ENCODE measurements around the gene OR2L3.
"Not testable (repeated sequence)": the region's sequence is repeated elsewhere in the genome, so short reads cannot be mapped to it uniquely, and the experiment has no call there.

Gene OR2L3

DNA sequence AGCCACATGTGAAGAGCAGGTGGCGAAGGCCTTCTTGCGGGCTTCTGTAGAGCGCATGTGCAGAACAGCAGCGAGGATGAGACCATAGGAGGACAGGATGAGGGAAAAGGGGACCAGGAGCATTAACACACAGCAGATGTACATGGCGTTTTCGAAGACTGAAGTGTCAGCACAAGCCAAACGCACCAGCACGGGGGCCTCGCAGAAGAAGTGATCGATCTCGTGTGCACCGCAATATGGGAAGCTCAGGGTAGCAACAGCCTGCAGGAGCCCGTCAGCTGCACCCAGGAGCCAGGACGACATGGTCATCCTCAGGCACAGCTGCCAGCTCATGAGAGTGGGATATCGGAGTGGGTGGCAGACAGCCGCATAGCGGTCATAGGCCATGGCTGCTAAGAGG, 37.2 kb downstream of the OR2L3 start:
- H3K27ac Mint-ChIP-seq; H3K9me3 Mint-ChIP-seq; ATAC-seq (replicated peaks); DNase-seq; H3K27me3 Mint-ChIP-seq; H3K36me3 Mint-ChIP-seq (ENCODE audit: insufficient read depth); H3K4me3 Mint-ChIP-seq; H3K4me1 Mint-ChIP-seq (ENCODE audit: low read depth in 2 of 2): not testable (repeated sequence)

DNA sequence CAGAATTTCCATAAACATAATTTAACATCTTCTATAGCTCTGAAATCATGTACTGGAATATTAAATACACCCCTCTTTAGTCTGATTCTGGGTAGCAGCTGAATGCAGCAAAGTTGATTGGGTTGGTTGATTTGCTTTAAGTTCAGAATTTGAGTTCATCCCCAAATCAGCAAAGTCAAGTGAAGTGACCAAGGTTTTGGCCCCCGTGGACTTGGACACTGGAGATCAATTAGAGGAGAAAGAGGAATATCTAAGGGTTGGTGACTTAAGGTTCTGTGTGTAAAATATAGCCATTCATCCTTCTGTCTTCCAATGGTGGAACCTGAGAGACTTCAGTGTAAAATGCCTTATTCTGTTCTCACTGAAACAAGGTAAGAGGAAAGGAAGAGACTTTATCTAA, 48.2 kb downstream of the OR2L3 start, which contains the start of gene OR2L13:
TSS of gene OR2L13 (plus strand) at position 301 of the 400 bp plus-strand sequence. CDS start 4,192 bp downstream, outside the sequence.
- no peak within 1 kb of the TSS for H3K4me3 Mint-ChIP-seq
- DNase-seq: no peak
- no peaks in the 10 kb centered on the region for H3K4me1 Mint-ChIP-seq (ENCODE audit: low read depth in 2 of 2)
- peaks cover 9 to 20% of the 10 kb centered on the region in 2 donors for H3K9me3 Mint-ChIP-seq
- H3K27me3 Mint-ChIP-seq: no peaks in the 10 kb centered on the region
- H3K27ac Mint-ChIP-seq: no peak within 1 kb of the TSS
- ATAC-seq (replicated peaks): no peak
- no peaks in the 10 kb centered on the region for H3K36me3 Mint-ChIP-seq (ENCODE audit: insufficient read depth)

DNA sequence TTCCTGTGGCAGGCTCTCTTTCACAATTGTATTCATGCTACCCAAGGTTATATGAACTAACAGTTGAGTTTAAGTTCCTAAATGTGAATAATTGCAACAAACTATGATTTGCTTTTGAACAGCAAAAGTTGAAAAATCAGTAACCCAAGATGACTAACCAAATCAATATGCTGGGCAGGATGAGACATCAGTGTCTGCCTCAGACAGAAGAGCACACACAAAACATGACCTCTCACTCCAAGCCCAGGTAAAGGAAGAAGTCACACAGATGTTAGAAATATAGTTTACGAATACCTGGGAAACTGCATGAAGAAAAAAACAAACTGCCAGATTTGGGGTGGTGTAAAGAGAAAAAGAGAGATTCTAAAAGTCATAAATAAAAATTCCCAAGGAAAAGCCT, 51.9 kb downstream of the OR2L3 start:
- H3K27ac Mint-ChIP-seq: no peak overlapping the region
- DNase-seq: no peak
- H3K4me1 Mint-ChIP-seq (ENCODE audit: low read depth in 2 of 2): no peaks in the 10 kb centered on the region
- H3K27me3 Mint-ChIP-seq: no peaks in the 10 kb centered on the region
- H3K36me3 Mint-ChIP-seq (ENCODE audit: insufficient read depth): no peaks in the 10 kb centered on the region
- no peak overlapping the region for H3K4me3 Mint-ChIP-seq
- H3K9me3 Mint-ChIP-seq: peaks cover 9 to 14% of the 10 kb centered on the region in 2 donors
- ATAC-seq (replicated peaks): no peak

DNA sequence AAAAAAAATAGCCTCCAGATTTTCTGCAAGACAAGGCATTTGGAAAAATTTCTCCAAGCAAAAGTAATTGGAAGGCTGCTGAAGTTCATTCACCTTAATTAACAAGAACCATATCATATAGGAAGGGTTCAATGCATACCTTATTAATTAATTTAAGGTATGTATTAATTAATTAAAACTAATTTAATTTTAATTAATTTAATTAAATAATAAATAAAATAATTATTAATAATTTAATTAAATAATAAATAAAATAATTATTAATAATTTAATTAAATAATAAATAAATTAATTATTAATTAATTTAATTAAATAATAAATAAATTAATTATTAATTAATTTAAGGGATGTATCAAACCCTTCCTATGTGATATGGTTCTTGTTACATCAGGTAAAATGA, 56.2 kb downstream of the OR2L3 start:
- DNase-seq: no peak
- H3K9me3 Mint-ChIP-seq: peaks cover 7 to 14% of the 10 kb centered on the region in 2 donors
- H3K27me3 Mint-ChIP-seq: no peaks in the 10 kb centered on the region
- no peak overlapping the region for H3K4me3 Mint-ChIP-seq
- H3K27ac Mint-ChIP-seq: no peak overlapping the region
- H3K4me1 Mint-ChIP-seq (ENCODE audit: low read depth in 2 of 2): no peaks in the 10 kb centered on the region
- H3K36me3 Mint-ChIP-seq (ENCODE audit: insufficient read depth): no peaks in the 10 kb centered on the region
- no peak for ATAC-seq (replicated peaks)

DNA sequence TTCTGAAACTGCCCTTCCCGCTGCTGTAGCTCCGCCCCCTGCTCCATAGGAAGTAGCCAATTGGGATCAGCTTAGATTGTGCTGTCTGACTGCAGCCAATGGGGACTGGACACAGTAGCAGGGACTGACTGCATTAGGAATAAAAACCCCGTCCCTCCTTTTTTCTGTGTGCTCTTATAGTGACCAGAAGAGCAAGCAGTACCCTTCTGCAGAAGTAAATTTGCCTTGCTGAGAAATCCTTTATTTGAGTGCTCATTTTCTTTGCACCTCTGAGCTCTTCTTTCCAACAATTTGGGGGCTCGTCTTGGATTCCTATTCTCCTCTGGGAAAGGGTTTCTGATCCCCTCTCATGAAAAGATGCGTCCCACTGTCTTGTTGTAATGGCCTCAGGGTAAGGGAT, 64.5 kb downstream of the OR2L3 start:
- Mint-ChIP-seq H3K27ac (no peak overlapping the region), H3K9me3 (peaks cover 20 to 28% of the 10 kb centered on the region in 2 donors), H3K36me3 (ENCODE audit: insufficient read depth) (no peaks in the 10 kb centered on the region), H3K4me1 (ENCODE audit: low read depth in 2 of 2) (no peaks in the 10 kb centered on the region), H3K27me3 (no peaks in the 10 kb centered on the region), H3K4me3 (no peak overlapping the region)
- no peak for ATAC-seq (replicated peaks)
- DNase-seq: no peak
